HG02588 (cell line): ENCODE results near the gene FAM83C.
"Not testable (repeated sequence)": the region's sequence is repeated elsewhere in the genome, so short reads cannot be mapped to it uniquely, and the experiment has no call there.

Experiments used
- ATAC-seq: cut with Tn5 transposase; IDR thresholded peaks from one replicate; pipeline ENCODE4 v1.9.1; 2021; ENCODE audit warnings: mild to moderate bottlenecking, moderate library complexity; ENCODE audit not compliant: unreplicated experiment

Gene FAM83C

GRCh38 chr20:35319192-35319870, 27.1 kb upstream of the FAM83C start:
- no peak for ATAC-seq

DNA sequence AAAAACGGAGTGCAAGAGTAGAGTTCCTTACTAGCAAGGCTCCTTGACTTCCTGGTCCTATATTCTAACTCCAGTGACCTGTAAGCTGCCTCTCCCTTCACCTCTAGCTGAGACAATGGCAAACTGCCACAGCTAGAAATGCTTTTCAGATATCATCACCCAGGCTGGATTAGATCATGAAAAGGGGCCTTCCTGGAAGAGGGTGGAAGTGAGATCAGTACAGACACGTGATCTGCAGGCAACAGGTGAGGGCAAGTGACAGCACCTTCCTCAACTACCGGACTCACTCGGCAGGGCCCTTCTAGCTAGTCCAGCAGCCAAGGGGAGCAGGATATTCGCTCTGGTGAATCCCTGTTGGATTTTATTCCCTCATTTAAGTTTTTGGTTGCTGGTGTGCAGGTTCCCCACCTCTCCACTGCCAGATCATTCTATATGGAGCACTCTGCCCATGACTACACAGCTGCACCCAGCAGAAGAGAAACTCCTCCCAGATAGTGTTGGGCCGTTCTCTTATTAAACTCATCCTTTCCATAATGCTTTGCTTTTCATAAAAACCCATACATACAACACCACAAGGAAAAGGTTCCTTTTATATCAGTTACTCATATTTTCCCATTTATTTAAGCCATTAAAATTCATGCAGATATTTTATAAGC, 26.4 kb upstream of the FAM83C start:
- no peak for ATAC-seq

GRCh38 chr20:35317416-35318210, 25.4 kb upstream of the FAM83C start:
- ATAC-seq, result no peak

- no peak for ATAC-seq
Measured at GRCh38 chr20:35316086-35316485, 23.9 kb upstream of the FAM83C start.

- ATAC-seq, result not testable (repeated sequence)
Measured at GRCh38 chr20:35315632-35316020, 23.4 kb upstream of the FAM83C start.

DNA sequence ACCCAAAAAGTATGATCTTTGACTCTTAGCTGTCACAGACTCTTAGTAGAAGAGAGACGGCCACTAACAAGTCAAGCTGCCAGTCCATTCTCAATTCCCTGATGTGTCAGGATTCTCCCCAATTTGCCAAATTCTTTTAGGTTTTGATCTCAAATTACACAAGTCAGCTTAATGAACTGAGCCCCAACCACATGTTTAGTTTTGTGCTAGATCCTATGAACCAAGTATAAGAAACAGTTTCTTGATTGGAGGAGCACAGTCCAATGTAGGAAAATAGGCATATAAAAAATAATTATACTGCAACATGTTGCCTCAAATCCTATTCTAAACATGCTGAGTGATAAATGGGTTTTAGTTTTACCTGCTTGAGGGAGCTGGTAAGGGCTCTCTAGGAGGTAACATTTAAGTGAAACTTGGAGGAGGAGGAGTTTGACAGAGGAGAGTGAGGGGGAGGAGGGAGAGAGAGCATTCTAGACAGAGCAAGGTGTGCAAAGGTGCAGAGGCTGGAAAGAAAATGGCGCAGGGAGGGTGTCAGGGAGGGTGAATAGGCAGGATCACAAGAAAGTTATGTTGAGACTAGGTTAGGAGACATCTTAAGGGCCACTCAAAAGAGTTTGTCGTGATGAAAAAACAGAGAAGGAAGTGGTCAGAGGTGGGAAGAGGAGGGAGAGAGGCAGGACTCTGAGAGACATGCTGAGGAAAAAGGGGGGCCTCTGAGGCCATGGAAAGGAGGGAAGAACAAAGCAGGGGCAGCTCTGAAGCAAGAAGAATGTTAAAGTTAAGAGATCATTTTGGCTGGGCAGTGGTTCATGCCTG, 22.8 kb upstream of the FAM83C start:
- ATAC-seq, result no peak

GRCh38 chr20:35312318-35312717, 20.1 kb upstream of the FAM83C start:
- ATAC-seq, result no peak

DNA sequence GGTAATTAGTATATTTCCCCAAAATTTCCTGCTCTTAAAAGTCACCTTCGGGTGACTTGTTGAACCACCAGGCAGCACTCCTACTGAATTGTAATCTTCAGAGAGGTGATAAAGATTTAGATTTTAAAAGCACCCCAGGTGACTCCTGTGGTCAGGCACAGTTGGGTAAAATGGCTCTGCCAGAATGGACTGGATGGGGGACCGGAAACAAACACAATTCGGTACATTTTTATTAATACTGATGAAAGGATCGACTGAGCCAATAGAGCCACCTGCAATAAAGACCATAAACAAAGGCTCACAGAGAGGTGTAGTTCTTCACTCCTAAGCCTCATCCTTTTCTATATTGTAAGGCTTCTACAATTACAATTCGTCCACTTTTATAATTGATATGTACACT, 19.6 kb upstream of the FAM83C start:
- ATAC-seq, result no peak

GRCh38 chr20:35311409-35311808, 19.2 kb upstream of the FAM83C start:
- no peak for ATAC-seq

DNA sequence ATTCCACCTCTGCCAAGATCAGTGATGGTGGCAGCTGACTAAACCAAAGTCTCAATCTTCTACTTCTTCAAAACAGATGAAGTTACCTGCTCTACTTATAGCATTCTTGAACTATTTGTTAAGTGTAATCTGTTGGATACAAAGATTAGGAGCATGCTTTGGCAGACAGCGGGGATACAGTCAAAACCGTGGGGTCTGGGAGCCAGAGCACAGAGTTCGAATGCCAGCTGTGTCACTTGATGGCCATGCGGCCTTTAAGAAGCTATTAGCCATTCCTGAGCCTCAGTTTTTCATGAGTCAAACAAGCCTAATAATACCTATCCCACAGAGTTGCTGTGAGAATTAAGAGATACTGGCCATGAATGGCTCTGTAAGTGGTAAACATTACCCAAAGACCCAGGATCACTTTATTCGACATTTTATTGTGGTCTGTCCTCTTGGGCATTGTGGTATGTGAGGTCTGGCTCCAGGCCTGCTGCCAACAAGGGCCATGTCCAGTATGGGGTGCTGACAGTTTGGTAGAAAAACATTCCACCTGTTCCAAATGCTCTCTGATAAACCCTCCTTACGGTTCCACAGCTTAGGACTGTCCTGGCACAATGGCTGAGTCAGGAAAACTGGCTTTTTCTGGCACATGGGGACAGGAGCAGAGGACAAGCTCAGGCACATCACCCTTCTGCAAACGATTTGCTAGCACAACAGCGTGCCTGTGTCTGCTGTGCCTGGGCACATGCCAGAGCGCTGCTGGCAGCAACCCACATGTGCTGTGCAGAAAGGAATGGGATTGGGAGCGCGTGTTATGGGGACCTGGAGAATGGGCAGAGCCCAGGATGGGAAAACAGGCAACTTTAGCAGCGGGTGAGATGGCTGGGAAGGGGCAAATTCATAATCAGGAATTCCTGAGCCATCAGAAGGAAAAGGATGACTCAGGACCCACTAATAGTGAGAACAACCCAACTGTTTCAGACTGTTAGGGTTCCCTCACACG, 15.7 kb upstream of the FAM83C start:
- ATAC-seq, result no peak

DNA sequence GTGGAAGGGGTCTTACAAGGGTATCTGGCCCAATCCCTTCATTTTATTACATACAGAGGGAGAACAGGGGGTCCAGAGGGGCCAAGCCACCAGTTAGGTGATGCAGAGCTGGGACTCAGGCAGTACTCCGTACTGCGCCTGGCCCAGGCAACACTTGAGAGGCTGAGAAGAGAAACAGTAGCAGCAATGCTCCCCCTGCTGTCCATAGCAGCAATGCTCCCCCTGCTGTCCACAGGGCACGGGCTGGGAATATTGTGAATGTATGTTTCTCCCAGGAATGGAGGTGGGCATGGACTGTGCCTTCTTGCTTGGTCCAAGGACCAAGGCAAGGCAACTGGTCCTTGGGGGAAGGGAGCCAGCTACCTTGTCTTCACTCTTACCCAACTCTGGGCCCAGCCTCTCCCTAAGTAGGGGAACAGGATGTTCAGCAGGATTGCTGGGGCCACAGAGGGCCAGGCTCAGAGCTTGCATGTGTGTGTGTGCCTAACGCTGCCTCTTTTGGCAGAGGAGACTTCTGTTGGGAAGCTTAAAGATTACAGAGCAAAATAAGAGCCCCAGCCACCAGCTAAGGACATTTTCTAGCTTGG, 14.8 kb upstream of the FAM83C start:
- no peak for ATAC-seq

GRCh38 chr20:35305682-35306556, 13.7 kb upstream of the FAM83C start:
- ATAC-seq, result no peak

GRCh38 chr20:35304956-35305355, 12.7 kb upstream of the FAM83C start:
- ATAC-seq, result no peak

DNA sequence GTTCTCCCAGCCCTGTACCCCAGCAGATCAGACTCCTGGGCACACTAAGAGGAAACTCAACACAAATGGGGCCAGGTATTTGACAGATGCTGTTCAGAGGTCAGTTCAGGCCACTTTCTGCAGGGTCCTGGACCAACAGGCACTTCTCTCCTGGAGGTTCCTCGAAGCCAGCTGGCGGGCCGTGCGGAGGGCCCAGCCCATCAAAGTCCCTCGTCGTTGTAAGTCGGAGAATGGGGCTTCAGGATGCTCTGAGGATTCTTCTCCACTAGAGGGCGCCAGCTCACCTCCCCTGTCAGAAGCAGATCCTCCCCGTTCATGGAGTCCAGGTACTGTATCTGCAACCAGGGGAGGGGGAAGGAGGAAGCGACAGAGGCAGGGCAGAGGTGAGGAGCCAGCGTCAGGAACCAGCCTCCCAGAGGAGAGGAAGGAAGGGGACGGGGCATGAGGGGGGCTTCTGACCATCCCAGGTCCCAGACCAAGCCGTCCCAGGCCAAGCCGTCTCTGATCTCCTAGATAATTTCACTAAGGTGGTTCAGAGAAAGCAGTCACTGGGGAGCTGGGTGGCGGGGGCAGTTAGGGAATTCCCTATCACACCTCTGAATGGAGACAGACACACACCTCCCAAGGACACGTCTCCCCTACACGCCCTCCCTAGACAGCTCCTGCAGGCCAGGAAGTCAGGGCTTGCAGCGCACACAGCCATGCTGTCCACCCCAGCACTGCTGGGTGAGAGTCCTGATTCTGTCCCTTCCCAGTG, 11.7 kb upstream of the FAM83C start:
- no peak for ATAC-seq

- no peak for ATAC-seq
Measured at GRCh38 chr20:35303382-35303734, 11.1 kb upstream of the FAM83C start.

DNA sequence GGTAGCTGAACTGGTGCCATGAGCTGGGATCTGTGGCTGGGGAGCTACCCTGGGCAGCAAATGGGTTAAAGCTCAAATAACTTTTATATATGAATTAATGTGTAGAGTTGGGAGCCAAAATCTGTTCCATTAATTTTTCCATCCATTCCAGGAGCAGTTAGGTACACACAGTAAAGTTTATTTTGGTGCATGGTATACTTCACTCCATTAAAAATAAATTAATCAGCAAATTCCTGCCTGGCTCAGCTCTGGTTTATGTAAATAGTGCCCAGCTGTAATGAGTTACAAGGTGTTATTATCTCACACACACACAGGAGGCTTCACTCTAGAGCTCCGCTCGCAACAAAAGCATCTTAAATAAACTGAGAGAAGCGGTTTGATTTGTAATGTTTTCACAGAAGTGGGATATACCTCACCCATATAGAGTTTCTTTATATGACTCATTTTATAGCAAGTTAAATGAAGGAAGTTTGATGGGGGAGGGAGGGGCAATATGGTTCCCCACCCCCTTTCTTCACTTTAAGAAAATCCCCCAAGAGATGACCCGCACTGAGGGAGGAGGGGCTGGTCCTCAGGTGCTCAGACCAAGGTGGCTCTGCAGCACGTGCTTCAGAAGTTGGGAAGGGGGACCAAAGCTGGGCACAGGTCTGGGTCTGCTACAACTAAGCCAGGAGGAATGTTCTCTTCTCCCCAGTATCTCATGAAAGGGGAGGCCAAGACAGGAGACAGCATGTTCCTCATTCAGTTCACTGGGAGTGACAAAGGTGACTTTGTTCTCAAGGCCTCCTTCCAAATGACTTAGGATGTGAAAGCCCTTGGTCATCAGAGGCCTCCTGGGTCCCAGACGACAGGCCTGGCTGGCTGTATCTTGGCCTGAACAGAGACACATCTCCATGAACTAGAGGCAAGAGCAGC, 10.5 kb upstream of the FAM83C start:
- no peak for ATAC-seq

DNA sequence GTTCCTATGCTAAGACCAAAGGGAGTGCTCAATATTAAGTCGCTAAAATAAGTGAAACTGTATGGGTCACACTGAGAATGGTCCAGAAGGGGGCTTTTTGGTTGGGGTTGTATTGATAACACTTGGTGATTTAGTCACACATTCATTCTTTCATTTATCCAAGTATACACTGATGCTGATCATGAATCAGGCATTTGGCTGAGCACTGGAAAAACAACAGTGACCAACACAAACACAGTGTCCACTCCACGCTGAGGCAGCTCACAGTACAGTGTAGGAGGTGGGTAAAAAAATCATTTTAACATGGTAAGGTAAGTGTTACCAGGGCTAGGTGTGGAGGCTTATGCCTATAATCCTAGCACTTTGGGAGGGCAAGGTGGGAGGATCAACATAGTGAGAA, 9.2 kb upstream of the FAM83C start:
- ATAC-seq, result no peak
